HG03060 (cell line): Measurements from ENCODE around the gene LARGE2.

ENCODE experiments used
- ATAC-seq: cut with Tn5 transposase; IDR thresholded peaks from one replicate; pipeline ENCODE4 v1.9.1; 2021; ENCODE audit warnings: low read depth, moderate number of reproducible peaks; ENCODE audit not compliant: unreplicated experiment

LARGE2 gene

DNA sequence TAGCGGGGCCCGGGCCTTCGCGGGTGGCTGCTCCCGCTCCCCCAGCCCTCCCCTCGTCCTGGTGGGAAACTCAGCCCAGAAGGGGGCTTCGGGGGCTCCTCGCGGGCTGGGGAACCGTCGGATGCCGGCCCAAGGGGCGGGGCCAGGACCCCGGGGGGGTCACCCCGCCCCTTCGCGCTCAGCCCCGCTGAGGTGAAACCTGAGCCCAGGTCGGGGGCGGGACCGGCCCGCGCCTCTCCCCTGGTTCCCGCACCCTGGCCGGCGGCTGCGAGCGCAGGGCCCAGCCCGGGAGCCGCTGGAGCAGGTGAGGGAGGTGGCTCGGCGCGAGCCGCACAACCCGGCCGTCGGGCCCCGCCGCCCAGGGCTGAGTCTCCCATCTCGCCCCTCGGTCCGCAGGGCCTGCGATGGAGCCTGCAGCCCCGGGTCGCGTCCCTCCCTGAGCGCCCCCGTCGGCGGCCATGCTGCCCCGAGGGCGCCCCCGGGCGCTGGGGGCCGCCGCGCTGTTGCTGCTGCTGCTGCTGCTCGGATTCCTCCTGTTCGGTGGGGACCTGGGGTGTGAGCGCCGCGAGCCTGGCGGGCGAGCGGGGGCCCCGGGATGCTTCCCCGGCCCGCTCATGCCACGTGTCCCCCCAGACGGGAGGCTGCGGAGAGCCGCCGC is at the start of gene LARGE2:
TSS of gene LARGE2 (plus strand) at position 232 of the 658 bp plus-strand sequence. CDS start at position 459, 227 bp downstream.
- ATAC-seq: no peak

- ATAC-seq: no peak
Measured at GRCh38 chr11:45876401-45876800, 46.1 kb upstream of the LARGE2 start.

- ATAC-seq: no peak
Measured at GRCh38 chr11:45877221-45877620, 45.2 kb upstream of the LARGE2 start.

DNA sequence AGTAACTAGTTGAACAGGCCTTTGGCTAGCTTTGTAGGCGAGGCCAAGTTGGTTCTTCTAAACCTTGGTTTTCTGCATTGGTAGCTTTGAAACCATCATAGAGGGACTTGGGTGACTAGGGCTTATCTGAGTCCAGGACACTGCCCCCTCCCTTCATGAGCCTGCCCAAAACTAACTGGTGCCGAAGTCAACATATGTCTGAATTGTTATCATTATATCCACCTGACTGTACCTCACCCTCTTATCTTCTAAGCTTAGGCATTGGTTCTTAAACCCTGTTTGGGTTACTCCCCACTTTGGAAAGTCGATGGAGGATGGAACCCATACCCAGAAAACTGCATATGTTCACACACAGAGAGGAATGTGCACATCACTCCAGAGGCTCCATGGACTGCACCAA is 44.6 kb upstream of the LARGE2 start:
- no peak for ATAC-seq

- no peak for ATAC-seq
Measured at GRCh38 chr11:45879803-45880686, 42.4 kb upstream of the LARGE2 start.

DNA sequence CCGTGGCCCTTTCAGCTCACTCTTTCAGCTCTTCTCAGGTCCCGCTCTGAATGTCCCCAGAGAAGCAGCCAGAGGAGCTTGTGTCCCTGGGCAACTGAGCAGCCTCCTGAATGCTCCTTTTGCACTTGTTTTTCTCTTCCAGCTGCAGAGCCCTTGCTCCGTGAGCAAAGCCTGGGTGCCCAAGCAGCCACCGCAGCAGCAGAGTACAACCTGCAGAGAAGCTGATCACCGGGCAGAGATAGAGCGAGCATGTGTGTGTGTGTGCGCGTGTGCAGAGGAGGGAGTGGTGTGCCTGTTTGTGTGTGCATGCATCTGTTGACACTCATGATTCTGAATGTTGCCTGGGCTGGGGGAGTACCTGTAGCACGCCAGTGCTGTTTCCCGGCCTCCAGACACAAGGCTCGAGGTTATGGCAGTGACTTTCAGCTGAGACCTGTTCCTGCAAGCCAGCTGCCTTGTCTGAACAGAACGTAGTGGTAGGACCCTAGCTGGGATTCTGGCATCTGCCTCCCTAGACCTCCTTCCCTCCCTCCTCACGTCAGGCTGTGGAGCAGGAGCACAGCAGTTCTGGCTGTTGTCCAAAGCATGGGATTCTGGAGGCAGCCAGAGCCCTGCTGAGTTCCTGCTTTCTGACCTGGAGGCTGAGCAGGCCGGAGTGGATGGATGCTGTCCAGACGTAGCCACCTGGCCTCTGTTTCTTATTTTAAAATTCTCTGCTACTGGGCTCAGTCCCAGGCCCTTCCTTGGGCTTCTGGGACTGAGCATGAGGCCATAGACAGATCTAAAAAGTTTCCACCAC is 41.5 kb upstream of the LARGE2 start:
- ATAC-seq: no peak

DNA sequence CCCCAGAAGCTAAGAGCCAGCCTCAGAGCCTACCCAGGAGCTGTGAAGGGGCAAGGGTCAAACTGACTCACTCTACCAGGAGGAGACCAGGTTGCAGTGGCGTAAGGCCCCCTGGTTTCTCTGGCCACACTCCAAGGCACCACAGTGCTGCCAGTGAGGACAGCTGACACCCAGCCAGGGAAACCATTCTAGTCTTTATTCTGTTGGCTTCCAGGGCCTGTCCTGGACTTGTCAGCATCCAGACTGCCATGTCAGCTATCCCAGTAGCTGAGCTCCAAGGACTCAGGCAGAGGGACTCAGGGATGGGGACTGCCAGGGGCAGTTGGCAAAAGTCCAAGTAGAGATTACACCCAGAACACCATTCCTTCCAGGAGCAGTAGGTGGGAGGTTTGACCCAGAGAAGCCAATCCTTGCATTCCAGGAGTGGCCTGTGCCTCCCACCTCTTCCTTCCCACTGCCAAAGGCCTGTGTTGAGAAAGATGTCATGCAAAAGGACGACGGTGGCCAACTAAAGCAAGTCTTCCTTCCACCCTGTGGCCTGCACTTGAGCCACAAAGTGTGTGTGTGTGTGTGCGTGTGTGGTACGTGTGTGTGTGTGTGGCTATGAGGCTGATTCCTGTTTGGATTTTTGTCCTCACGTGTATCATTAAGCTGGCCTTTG is 40.6 kb upstream of the LARGE2 start:
- no peak for ATAC-seq

DNA sequence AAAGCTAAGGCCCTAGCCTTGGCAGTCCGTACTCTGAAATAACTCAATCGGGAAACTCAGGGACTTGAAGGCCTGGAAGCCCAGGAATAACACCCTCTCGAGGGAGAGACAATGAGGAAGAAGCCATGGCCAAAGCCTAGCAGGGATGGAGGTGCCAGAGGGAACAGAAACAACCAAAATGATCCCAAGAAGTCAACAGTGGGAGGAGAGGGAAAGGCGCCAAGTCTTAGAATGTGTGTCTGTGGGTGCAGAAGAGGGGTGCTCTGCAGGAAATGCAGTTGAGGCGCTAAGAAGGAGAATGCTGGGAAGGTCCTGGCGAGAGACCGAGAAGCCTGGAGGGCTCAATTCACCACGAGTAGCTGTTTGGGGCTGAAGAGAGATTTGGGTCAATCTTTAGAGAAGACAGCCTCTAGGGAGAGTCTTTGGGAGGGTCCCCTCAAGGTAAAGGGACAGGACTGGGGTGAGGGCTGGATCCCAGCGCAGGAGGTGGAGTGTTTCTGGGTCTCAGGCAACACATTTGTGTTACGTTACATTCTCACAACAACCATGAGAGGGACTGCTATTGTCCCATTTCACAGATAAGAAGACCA is 37.8 kb upstream of the LARGE2 start:
- ATAC-seq: no peak

GRCh38 chr11:45885274-45885920 is 37.1 kb upstream of the LARGE2 start, which contains the start of gene MAPK8IP1:
Gene MAPK8IP1 (plus strand): TSS chr11:45885651. CDS start chr11:45885821, 170 bp downstream.
- ATAC-seq: no peak

DNA sequence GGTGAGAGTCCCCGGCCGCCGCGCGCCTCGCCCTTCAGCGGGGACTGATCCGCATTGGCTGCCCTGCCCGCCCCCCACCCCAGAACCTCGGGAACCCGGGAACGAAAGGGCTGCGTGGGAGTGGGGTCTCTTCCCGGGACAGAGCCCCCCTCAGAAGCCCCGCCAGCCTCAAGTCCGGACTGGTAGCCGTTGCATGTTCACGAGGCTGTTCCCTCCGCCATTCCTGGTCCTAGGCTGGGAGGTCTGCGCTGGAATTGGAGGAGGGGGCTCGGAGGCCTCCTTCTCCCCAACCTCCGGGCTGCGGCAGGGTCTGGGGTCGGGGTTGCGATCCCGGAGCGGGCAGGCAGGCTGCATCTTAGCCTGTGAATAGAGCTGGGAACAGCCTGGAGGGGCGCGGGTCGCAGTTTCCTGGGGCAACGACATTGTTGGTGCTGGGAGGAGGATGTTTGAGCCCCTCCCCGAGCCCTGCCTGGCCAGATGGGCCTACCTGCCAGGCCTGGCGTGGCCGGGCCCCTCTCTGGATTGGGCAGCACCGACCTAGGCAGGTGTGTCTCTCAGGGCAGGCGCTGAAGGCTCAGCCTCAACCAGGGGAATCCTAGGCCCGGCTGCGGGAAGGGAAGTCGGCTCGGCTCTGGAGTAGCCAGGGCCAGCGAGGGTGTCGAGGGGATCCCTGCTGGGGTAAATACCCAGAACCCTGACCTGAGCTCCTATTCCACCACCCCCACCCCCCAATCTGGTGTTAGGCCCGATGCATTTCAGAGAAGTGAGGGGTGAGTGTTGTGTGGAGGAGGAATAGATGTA is 36.3 kb upstream of the LARGE2 start:
- ATAC-seq: no peak

GRCh38 chr11:45886816-45887520 is 35.5 kb upstream of the LARGE2 start:
- ATAC-seq: no peak

- no peak for ATAC-seq
Measured at GRCh38 chr11:45887587-45887986, 34.9 kb upstream of the LARGE2 start.

GRCh38 chr11:45889555-45889954 is 32.9 kb upstream of the LARGE2 start:
- ATAC-seq: no peak

- ATAC-seq: no peak
Measured at GRCh38 chr11:45889966-45890365, 32.5 kb upstream of the LARGE2 start.

- no peak for ATAC-seq
Measured at GRCh38 chr11:45890886-45891550, 31.4 kb upstream of the LARGE2 start.

DNA sequence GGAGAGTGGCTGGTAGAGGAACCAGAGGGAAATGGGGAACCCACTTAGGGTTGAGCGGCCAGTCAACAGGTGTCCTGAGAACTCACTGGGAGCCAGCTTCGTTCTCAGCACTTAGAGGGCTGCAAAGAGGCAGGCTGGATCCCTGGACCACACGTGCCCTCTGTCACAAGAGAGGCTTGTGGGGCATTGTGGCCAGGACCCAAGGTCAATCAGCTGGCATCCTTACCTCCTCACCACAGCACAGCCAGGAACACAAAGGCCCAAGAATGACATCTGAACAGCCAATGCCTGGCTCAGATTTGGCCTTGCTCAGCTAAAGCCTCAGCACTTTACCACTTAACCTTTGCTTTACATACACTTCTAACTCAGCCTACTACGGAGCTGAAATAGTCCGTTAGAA is 29.6 kb upstream of the LARGE2 start:
- ATAC-seq: no peak

GRCh38 chr11:45894555-45895247 is 27.8 kb upstream of the LARGE2 start:
- no peak for ATAC-seq
